OCI-M1 (cell line): ENCODE results near the gene MRPS7.
"Not testable (repeated sequence)": the region's sequence is repeated elsewhere in the genome, so short reads cannot be mapped to it uniquely, and the experiment has no call there.

Experiments used
- DNase-seq: peaks from one replicate; lab custom pipeline; 2025; lab: John Stamatoyannopoulos, UW

The MRPS7 gene

GRCh38 chr17:75244133-75244866, 17.4 kb upstream of the MRPS7 start:
- DNase-seq = no peak

- DNase-seq = no peak
These were observed 16.7 kb upstream of the MRPS7 start for GRCh38 chr17:75245011-75245410.

- no peak for DNase-seq
These were observed 15.3 kb upstream of the MRPS7 start for GRCh38 chr17:75246404-75246803.

- no peak for DNase-seq
These were observed 12.1 kb upstream of the MRPS7 start for GRCh38 chr17:75249564-75249963.

GRCh38 chr17:75250009-75250471, 11.6 kb upstream of the MRPS7 start:
- DNase-seq = no peak

- no peak for DNase-seq
These were observed 9.5 kb upstream of the MRPS7 start for GRCh38 chr17:75252039-75252816.

- DNase-seq = not testable (repeated sequence)
These were observed 5.6 kb upstream of the MRPS7 start for GRCh38 chr17:75255954-75256698.

- not testable (repeated sequence) for DNase-seq
These were observed 4.5 kb upstream of the MRPS7 start for GRCh38 chr17:75257228-75257627.

GRCh38 chr17:75260641-75261335, 891 bp upstream of the MRPS7 start:
- DNase-seq = peak; percentile 49

- no peak for DNase-seq
These were observed 480 bp downstream of the MRPS7 start for GRCh38 chr17:75262112-75262606.

- no peak for DNase-seq
These were observed 1.4 kb downstream of the MRPS7 start for GRCh38 chr17:75263055-75263454.

- DNase-seq = no peak
These were observed 4.1 kb downstream of the MRPS7 start for GRCh38 chr17:75265614-75266315.

- DNase-seq = no peak
These were observed 4.9 kb downstream of the MRPS7 start for GRCh38 chr17:75266316-75267152.

- DNase-seq = peak; percentile 4
These were observed 5.4 kb downstream of the MRPS7 start for GRCh38 chr17:75267153-75267410.

- DNase-seq = no peak
These were observed 5.9 kb downstream of the MRPS7 start for GRCh38 chr17:75267411-75268232.

- no peak for DNase-seq
These were observed 8.2 kb downstream of the MRPS7 start for GRCh38 chr17:75269844-75270217.

GRCh38 chr17:75270218-75270965, 8.7 kb downstream of the MRPS7 start:
- DNase-seq = peak; percentile 82

GRCh38 chr17:75270966-75271232, 9.2 kb downstream of the MRPS7 start, which contains the start of gene MIF4GD:
TSS of gene MIF4GD (minus strand) at chr17:75271231. CDS start at chr17:75270195, 1,036 bp downstream.
- no peak for DNase-seq
